ENCODE measurements around the gene ZNF467.

ZNF467 gene, protein sequence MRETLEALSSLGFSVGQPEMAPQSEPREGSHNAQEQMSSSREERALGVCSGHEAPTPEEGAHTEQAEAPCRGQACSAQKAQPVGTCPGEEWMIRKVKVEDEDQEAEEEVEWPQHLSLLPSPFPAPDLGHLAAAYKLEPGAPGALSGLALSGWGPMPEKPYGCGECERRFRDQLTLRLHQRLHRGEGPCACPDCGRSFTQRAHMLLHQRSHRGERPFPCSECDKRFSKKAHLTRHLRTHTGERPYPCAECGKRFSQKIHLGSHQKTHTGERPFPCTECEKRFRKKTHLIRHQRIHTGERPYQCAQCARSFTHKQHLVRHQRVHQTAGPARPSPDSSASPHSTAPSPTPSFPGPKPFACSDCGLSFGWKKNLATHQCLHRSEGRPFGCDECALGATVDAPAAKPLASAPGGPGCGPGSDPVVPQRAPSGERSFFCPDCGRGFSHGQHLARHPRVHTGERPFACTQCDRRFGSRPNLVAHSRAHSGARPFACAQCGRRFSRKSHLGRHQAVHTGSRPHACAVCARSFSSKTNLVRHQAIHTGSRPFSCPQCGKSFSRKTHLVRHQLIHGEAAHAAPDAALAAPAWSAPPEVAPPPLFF

DNA sequence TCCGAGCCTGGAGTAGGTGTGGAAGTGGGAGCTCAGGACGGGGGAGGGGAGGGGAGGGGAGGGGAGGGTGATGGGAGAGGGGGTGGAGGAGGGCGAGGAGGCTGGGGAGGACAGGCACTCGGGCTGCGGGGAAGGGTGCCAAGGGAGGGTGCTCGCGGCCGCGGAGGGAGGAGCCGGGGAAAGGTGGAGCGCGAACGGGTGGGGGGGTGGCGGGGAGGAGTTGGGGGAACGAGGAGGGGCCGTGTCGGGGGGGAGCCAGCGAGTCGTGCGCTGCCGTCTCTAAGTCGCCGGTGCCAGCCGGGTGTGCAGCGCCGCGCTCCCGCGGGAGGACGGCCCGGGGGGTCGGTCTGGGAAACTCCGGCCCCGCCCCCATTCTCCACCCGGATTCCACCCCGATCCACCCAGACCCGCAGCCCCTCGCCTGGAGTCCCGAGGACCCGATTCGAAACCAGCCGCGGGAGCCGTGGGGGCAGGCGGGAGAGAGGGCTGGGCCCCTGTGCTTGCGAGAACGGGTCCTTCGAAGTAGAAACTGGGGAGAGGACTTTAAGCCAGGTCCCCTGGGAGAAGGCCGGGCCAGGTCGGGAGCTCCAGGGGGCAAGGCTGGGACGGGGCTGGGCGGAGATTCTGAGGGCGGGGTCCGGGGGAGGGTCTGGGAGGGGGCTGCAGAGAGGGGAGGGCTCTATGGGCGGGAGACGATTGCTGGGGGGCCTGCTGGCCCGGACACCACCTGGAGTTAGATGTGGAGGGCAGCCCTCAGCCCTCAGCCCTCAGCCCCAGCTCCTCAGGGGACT lies at the start of gene ZNF467:
Gene ZNF467, minus strand, starts transcription at position 143 of the 791 bp plus-strand sequence. CDS start 2,556 bp downstream, outside the sequence.
- peak; percentile 34 for DNase-seq

GRCh38 chr7:149822353-149822943 lies 49.1 kb upstream of the ZNF467 start:
- DNase-seq: no peak

DNA sequence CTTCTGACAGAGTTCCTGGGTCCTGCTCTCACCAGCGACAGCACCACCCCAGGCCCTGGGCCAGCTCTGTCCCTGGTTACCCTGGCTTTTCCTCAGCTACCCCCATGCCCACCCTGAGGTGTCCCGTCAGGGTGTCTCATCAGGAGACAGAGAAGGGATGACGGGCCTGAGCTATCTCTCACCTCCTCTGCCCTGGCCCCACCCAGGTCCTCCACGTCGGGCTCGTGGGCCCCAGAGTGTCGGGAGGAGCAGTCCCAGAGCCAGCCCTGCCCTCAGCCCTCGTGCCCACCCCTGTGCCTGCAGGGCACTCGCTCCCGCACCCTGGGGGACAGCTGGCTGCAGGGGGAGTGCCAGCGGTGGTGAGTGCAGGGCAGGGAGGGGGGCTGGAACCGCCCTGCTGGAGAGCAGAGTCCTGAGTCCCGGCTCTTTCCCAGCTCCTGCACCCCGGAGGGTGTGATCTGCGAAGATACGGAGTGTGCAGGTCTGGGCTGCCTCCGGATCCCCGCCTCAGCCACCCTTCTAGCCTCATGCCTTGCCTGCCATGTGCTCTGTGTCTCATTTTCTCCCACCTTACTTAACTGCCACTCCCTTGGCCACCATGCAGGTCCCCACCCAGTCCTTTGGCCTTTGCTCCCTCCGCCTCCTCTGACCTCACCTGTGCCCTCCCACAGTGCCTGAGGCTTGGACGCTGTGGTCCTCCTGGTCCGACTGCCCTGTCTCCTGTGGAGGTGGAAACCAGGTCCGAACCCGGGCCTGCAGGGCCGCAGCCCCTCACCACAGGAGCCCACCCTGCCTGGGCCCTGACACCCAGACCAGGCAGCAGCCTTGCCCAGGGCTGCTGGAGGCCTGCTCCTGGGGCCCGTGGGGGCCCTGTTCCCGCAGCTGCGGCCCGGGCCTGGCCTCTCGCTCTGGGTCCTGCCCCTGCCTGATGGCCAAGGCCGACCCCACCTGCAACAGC lies 48.1 kb upstream of the ZNF467 start:
- DNase-seq: no peak

DNA sequence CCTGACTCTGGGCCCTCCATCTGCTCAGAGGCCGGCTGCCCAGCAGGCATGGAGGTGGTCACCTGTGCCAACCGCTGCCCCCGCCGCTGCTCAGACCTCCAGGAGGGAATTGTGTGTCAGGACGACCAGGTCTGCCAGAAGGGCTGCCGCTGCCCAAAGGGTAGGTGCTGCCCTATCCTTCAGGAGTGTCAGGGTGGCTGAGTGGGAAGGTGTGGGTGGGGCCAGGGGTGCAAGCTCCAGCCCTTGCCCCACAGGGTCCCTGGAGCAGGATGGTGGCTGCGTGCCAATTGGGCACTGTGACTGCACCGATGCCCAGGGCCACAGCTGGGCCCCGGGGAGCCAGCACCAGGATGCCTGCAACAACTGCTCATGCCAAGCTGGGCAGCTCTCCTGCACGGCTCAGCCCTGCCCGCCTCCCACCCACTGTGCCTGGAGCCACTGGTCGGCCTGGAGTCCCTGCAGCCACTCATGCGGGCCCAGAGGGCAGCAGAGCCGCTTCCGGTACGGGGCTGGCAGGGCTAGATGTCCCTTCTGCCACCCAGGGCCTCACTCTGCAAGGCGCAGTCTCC lies 47.3 kb upstream of the ZNF467 start:
- DNase-seq: no peak

- no peak for DNase-seq
Measured at GRCh38 chr7:149819961-149820340, 46.6 kb upstream of the ZNF467 start.

- DNase-seq: no peak
Measured at GRCh38 chr7:149819141-149819960, 46.0 kb upstream of the ZNF467 start.

DNA sequence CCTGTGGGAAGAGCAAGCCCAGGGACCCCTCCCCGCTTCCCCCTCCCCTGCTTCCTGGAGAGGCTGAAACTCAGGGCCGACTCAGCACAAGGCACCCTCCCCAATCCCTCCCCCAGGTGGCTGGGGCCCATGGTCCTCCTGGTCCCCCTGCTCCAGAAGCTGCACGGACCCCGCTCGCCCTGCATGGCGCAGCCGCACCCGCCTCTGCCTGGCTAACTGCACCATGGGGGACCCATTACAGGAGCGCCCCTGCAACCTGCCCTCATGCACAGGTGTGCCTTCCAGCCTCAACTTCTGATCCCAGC lies 45.1 kb upstream of the ZNF467 start:
- no peak for DNase-seq

- DNase-seq: no peak
Measured at GRCh38 chr7:149817836-149818535, 44.6 kb upstream of the ZNF467 start.

GRCh38 chr7:149817301-149817771 lies 43.9 kb upstream of the ZNF467 start:
- DNase-seq: no peak

GRCh38 chr7:149816794-149817193 lies 43.4 kb upstream of the ZNF467 start:
- no peak for DNase-seq

DNA sequence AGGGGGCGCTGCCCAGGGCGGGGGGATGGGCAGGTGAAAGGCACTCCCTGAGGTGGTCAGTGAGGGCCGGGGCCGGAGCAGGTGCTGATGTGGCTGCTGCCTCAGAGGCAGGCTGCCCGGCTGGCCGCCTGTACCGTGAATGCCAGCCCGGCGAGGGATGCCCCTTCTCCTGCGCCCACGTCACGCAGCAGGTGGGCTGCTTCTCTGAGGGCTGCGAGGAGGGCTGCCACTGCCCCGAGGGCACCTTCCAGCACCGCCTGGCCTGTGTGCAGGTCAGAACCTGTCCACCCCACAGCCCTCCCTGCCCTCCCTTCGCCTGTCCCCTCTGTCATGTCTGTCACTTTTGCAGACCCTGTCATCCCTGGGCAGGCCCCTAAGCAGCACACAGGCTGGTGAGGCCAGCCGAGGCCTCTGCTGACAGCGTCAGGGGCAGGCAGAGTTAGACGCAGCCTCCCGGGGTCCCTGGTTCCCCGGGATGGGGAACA lies 42.9 kb upstream of the ZNF467 start:
- DNase-seq: no peak

DNA sequence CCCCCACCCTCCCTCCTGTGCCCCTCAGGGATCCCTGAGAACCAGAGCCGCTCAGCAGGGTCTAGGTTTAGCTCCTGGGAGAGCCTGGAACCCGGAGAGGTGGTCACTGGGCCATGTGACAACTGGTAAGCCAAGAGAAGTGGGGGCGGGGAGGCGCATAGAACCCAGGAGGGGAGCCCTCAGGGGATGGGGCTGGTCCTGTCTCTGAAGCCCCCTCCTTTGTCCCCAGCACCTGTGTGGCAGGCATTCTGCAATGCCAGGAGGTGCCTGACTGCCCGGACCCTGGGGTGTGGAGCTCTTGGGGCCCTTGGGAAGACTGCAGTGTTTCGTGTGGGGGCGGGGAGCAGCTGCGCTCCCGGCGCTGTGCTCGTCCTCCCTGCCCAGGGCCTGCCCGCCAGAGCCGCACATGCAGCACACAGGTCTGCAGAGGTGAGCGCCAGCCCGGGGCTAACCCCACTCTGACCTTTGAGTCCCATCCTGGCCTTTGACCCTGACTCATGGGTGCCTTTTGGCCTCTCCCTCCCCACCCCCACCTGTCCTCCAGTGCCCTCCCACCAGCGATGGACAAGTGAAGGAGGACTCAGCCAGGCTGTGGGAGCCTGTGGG lies 42.4 kb upstream of the ZNF467 start:
- DNase-seq: no peak

- DNase-seq: no peak
Measured at GRCh38 chr7:149815121-149815520, 41.7 kb upstream of the ZNF467 start.

- no peak for DNase-seq
Measured at GRCh38 chr7:149814494-149814893, 41.1 kb upstream of the ZNF467 start.

DNA sequence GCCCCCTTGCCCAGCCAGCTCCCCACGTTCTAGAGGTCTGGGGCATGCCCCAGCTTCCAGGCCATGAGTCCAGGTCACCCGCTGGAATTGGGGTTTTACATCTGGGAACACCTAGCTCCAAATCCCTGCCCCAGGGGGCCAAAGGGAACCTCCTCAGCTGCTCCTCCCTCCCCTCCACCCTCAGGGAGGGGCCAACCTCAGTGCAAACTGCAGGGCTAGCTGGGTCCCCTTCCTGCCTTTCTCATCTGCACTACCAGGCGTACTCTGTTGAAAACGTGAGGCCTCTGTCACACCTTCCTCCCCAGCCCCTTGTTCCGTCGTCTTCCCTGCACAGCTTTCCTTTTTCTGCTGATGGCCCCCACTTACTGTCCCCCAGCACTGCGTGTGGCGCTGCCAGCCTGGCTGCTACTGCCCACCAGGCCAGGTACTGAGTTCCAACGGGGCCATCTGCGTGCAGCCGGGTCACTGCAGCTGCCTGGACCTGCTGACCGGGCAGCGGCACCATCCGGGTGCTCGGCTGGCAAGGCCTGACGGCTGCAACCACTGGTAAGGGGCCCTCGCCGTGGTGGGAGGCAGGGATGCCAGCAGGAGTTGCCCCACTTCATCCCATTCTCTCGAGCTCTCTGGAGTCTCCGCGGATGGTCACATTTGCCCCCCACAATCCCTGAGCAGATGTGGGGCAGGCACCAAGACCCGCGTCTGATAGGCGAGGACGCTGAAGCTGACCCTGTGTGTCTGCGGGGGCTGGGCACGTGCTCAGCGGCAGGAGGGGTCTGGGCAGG lies 40.1 kb upstream of the ZNF467 start:
- no peak for DNase-seq

DNA sequence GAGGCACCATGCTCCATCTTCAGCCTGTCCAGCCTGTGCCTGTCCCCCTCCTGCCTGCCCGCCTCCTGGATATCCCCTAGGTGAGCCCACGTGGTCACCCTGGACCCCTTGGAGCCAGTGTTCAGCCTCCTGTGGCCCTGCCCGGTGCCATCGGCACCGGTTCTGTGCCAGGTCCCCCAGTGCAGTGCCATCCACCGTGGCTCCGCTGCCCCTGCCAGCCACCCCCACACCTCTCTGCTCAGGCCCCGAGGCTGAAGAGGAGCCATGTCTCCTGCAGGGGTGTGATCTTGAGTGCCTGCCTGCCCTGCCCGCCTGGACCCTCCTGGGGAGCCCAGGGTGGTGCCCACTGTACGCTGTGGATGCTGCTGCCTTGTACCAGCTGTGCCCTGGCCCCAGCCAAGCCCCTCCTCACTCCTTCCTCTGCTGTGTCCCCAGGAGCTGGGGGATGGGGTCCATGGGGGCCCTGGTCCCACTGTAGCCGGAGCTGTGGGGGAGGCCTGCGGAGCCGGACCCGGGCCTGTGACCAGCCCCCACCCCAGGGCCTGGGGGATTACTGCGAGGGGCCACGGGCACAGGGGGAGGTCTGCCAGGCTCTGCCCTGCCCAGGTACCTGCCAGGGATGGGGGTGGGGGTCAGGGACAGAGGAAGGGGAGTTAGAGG lies 38.6 kb upstream of the ZNF467 start:
- no peak for DNase-seq

- no peak for DNase-seq
Measured at GRCh38 chr7:149811221-149811620, 37.8 kb upstream of the ZNF467 start.

DNA sequence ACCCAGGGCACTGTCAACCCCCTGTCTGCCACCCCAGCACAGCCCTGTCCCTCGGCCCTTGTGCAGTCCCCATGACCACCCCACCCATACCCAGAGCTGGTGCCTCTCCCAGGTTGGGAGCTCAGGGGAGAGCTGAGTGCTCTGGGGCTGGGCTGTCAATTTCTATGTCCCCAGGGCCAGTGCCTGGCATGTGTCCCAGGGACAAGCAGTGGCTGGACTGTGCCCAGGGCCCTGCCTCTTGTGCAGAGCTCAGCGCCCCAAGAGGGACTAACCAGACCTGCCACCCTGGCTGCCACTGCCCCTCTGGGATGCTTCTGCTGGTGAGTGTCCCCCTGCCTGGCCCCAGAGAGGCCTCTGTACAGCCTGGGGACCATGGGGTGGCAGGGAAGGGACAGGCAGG lies 35.8 kb upstream of the ZNF467 start:
- no peak for DNase-seq
